Measurements from ENCODE around the gene EFCAB14. TPM values are rescaled to one million over a fixed set of nuclear protein-coding genes. Genes with fewer than 3 reads are reported as not detected.

The EFCAB14 gene
- polyA plus RNA-seq, 2 donors: 19.3 to 27.8 TPM

- Histone ChIP-seq H3K4me3 (ENCODE audit: low read depth in 1 of 2, low read length in 2 of 2) (no peak overlapping the region), H3K27me3 (ENCODE audit: control insufficient read depth in 1 of 2, insufficient read depth in 2 of 2, low read length in 2 of 2) (no peaks in the 10 kb centered on the region), H3K27ac (ENCODE audit: low read depth in 2 of 2, low read length in 1 of 2) (no peak overlapping the region), H3K9me3 (ENCODE audit: control insufficient read depth in 2 of 2, insufficient read depth in 1 of 2, low read depth in 1 of 2, low read length in 1 of 2) (no peaks in the 10 kb centered on the region), H3K4me1 (ENCODE audit: control insufficient read depth in 2 of 2, insufficient read depth in 2 of 2, low read length in 1 of 2) (no peaks in the 10 kb centered on the region), H3K36me3 (ENCODE audit: control insufficient read depth in 2 of 2, insufficient read depth in 2 of 2, low read length in 1 of 2) (peaks cover 0 to 6% of the 10 kb centered on the region in 2 donors)
Observed at GRCh38 chr1:46638921-46639320, 80.0 kb downstream of the EFCAB14 start.

- H3K9me3 ChIP-seq (ENCODE audit: control insufficient read depth in 2 of 2, insufficient read depth in 1 of 2, low read depth in 1 of 2, low read length in 1 of 2): no peaks in the 10 kb centered on the region
- 36 to 52% methylated on average over 2 of the region's 2 CpGs for WGBS, 2 donors
- H3K4me1 ChIP-seq (ENCODE audit: control insufficient read depth in 2 of 2, insufficient read depth in 2 of 2, low read length in 1 of 2): no peaks in the 10 kb centered on the region
- no peaks in the 10 kb centered on the region for H3K27me3 ChIP-seq (ENCODE audit: control insufficient read depth in 1 of 2, insufficient read depth in 2 of 2, low read length in 2 of 2)
- no peak overlapping the region for H3K4me3 ChIP-seq (ENCODE audit: low read depth in 1 of 2, low read length in 2 of 2)
- peaks cover 0 to 6% of the 10 kb centered on the region in 2 donors for H3K36me3 ChIP-seq (ENCODE audit: control insufficient read depth in 2 of 2, insufficient read depth in 2 of 2, low read length in 1 of 2)
- H3K27ac ChIP-seq (ENCODE audit: low read depth in 2 of 2, low read length in 1 of 2): no peak overlapping the region
Observed at GRCh38 chr1:46637444-46638083, 81.3 kb downstream of the EFCAB14 start.

- WGBS, 2 donors: 97% methylated on average over 2 of the region's 2 CpGs
- H3K27ac ChIP-seq (ENCODE audit: low read depth in 2 of 2, low read length in 1 of 2): no peak overlapping the region
- no peaks in the 10 kb centered on the region for H3K27me3 ChIP-seq (ENCODE audit: control insufficient read depth in 1 of 2, insufficient read depth in 2 of 2, low read length in 2 of 2)
- H3K4me3 ChIP-seq (ENCODE audit: low read depth in 1 of 2, low read length in 2 of 2): no peak overlapping the region
- peaks cover 5 to 9% of the 10 kb centered on the region in 2 donors for H3K36me3 ChIP-seq (ENCODE audit: control insufficient read depth in 2 of 2, insufficient read depth in 2 of 2, low read length in 1 of 2)
- no peaks in the 10 kb centered on the region for H3K9me3 ChIP-seq (ENCODE audit: control insufficient read depth in 2 of 2, insufficient read depth in 1 of 2, low read depth in 1 of 2, low read length in 1 of 2)
- no peaks in the 10 kb centered on the region for H3K4me1 ChIP-seq (ENCODE audit: control insufficient read depth in 2 of 2, insufficient read depth in 2 of 2, low read length in 1 of 2)
Observed at GRCh38 chr1:46635205-46635604, 83.7 kb downstream of the EFCAB14 start.

GRCh38 chr1:46630719-46631118, 88.2 kb downstream of the EFCAB14 start:
- H3K27ac ChIP-seq (ENCODE audit: low read depth in 2 of 2, low read length in 1 of 2): no peak overlapping the region
- H3K36me3 ChIP-seq (ENCODE audit: control insufficient read depth in 2 of 2, insufficient read depth in 2 of 2, low read length in 1 of 2): peaks cover 5 to 7% of the 10 kb centered on the region in 2 donors
- H3K4me1 ChIP-seq (ENCODE audit: control insufficient read depth in 2 of 2, insufficient read depth in 2 of 2, low read length in 1 of 2): no peaks in the 10 kb centered on the region
- no peaks in the 10 kb centered on the region for H3K27me3 ChIP-seq (ENCODE audit: control insufficient read depth in 1 of 2, insufficient read depth in 2 of 2, low read length in 2 of 2)
- WGBS, 2 donors: 84 to 85% methylated on average over 2 of the region's 2 CpGs
- H3K9me3 ChIP-seq (ENCODE audit: control insufficient read depth in 2 of 2, insufficient read depth in 1 of 2, low read depth in 1 of 2, low read length in 1 of 2): no peaks in the 10 kb centered on the region
- no peak overlapping the region for H3K4me3 ChIP-seq (ENCODE audit: low read depth in 1 of 2, low read length in 2 of 2)

Other genes starting within 250 kb of the EFCAB14 start
- gene DMBX1, start 229.3 kb downstream of the EFCAB14 start, polyA plus RNA-seq: under 1 TPM in 1 of 2 donors, not detected in 1; 0.01 TPM
- not detected for gene KNCN, start 167.5 kb downstream of the EFCAB14 start, polyA plus RNA-seq
- 10 to 100 TPM; 19.4 to 29.9 TPM for gene MKNK1, start 114.8 kb downstream of the EFCAB14 start, polyA plus RNA-seq
- gene MOB3C, start 102.3 kb downstream of the EFCAB14 start, polyA plus RNA-seq: 1 to 10 TPM; 6.9 to 7.5 TPM
- gene ATPAF1, start 50.8 kb downstream of the EFCAB14 start, polyA plus RNA-seq: 10 to 100 TPM; 25.3 to 34.9 TPM
- not detected for gene TEX38, start 47.3 kb downstream of the EFCAB14 start, polyA plus RNA-seq
- 10 to 100 TPM; 40.4 to 64.5 TPM for gene CYP4B1, start 79.9 kb upstream of the EFCAB14 start, polyA plus RNA-seq
- gene CYP4A11, start 222.4 kb upstream of the EFCAB14 start, polyA plus RNA-seq: under 1 TPM in 1 of 2 donors, not detected in 1; 0.01 TPM

Measured in esophagus (tissue), 2 donors.